HG02885 (cell line): ENCODE data around the gene ZNF814.
"Not testable (repeated sequence)": the region's sequence is repeated elsewhere in the genome, so short reads cannot be mapped to it uniquely, and the experiment has no call there.

Experiments
- ATAC-seq: cut with Tn5 transposase; IDR thresholded peaks from one replicate; pipeline ENCODE4 v1.9.1; 2021; ENCODE audit warnings: mild to moderate bottlenecking; ENCODE audit not compliant: unreplicated experiment, poor library complexity

The ZNF814 gene

GRCh38 chr19:57867868-57868492, 20.9 kb downstream of the ZNF814 start:
- no peak for ATAC-seq

GRCh38 chr19:57862351-57862750, 26.5 kb downstream of the ZNF814 start:
- not testable (repeated sequence) for ATAC-seq

DNA sequence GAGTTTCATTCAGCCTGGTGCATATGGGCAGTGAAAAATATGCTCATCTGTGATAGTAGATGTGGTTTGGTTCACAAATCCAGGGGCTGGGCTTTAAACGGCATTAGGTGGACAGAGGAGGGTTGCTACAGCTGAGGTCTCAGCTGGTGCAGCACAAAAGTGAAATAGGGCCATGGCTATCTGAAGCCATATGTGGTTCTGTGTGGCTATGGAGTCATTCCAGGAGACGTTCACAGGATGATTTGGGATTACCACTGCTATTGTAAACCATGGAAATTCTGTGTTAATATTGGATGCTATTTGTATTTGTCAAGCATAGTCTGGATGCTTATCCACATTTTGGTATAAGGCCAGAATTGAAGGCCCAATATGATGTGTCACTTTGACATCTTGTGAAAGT, 34.7 kb downstream of the ZNF814 start:
- not testable (repeated sequence) for ATAC-seq

DNA sequence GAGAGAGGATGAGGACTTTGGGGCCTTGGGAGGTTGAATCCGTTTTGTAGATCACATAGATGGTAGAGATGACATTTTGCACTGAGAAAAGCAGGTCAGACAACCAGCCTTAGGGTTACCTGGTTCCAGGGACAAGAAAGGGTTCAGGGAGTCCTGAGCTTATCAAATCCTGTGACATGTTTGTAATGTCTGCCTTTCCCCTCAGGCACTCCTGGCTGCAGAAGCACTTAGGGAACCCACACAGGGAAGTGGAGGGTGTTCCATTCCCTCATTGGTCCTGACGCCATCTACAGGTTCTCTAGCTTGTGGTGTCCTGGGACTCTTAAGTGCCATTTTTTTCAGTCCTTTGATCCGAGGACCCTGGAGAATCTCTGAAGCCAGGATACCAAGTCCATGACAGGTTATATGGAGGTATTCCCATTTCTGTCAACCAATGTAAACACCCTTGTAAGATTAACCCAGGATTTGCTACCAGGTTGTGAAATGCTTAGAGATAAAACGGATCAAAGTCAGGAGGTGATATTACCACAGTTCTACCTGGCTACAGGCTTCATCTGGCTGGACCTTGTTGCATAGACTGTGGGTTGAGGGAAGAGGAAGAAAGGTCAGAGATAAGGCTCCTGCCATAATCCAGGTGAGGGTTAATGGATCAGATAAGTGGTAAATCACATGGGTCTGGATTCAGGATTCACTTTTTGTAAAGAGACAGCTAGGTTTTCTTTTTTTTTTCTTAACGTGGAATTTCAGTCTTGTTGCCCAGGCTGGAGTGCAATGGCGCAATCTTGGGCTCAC, 36.8 kb downstream of the ZNF814 start:
- not testable (repeated sequence) for ATAC-seq

DNA sequence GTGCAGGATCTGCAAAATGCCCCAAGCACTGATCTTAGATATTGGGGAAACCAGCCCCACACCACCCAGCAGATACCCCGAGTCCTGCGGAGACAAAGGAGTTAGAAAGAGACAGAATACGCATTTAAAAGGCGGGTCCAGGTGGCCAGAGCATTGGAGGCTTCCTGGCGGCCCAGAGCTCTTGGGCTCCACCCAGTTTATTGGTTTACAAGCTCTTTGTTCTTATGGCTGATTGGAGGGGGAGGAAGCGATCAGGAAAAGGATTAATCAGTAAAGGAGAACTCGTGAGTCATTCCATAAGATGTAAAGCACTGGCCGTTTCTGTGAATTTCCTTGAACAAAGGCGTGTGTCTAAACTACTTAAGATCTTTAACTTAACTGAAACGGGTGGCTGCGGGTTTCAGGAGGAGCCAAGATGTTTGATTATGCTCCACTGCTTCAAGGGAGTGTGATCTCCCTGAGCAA, 38.3 kb downstream of the ZNF814 start:
- no peak for ATAC-seq

DNA sequence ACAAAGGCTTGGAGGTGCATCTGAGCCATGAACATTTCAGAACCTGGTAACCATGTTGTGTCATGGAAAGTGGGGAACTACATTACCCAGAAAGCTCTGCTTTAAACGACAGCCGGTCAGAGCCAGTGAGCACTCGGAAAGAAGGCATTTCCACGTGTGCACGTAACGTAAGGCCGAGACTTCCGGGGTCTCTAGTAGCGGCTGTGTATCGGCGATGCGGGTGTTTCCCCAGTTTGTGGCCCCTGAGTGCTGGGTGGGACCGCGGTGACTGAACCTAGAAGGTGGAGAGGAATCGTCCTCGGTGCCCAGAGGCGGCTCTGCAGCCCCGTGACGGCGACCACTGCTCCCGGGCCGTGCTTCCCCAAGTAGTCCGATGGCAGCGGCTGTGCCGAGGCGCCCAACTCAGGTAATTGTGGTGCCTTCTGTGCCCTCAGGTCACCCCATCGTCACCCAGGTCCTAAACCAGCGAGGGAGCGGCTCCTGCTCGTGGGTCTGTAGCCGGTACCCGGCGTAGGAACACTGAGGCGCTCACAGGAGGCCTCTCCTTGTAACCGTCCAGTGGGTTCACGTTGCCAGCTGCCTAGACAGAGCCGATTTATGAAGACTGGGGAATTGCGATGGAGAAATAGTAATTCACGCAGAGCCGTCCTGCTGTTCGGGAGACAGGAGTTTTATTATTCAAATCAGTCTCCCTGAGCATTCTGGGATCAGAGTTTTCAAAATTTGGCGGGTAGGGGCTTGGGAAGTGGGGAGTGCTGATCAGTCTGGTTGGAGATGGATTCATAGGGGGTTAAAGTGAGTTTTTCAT, 39.0 kb downstream of the ZNF814 start, which contains the start of gene ZNF587:
Gene ZNF587 (plus strand): TSS at position 194 of the 808 bp plus-strand sequence. CDS start 180 bp downstream, at position 374.
- peak; percentile 98 for ATAC-seq

DNA sequence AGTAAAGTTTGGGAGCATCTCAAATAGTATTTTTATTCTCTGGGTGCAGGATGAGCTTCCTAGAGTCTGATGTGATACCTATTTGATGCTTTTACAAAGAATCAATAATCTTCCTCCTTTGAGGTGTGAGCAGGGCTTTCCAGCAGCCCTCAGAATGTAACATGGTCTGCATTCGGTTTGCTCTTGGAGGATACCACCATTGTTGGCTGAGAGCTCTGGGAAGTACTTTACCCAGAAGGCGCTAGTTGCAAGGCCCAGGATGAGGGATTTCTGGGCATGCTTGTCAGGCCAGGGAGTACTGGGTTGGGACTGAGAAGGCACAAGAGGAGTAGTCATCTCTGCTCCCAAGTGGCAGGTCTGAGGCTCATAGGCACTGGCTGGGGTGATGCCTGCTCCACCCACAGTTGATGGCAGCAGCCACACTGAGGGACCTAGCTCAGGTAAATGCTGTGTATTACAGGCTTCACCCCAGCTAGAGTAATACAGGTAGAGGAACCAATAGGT, 39.6 kb downstream of the ZNF814 start:
- peak; percentile 33 for ATAC-seq

DNA sequence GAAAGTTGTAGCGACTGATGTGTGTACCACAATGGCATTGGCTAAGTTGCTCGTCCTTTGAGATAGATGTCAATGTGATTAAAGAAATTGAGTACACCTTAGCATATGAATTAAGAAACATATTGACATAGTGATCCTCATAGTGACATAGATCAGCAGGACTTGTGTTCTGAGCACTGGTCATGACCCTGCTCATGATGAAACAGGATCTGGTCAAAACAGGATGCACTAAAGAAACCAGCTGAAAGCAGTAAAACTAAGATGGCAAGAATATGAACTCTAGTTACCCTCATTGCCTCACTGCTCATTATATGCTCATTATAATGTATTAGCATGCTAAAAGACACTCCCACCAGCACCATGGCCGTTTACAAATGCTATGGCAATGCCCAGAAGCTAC, 41.7 kb downstream of the ZNF814 start:
- ATAC-seq: not testable (repeated sequence)

- ATAC-seq: no peak
Observed at GRCh38 chr19:57841122-57841763, 47.6 kb downstream of the ZNF814 start.

GRCh38 chr19:57838622-57839191, 50.1 kb downstream of the ZNF814 start:
- ATAC-seq: not testable (repeated sequence)

- not testable (repeated sequence) for ATAC-seq
Observed at GRCh38 chr19:57836991-57837390, 51.8 kb downstream of the ZNF814 start.

DNA sequence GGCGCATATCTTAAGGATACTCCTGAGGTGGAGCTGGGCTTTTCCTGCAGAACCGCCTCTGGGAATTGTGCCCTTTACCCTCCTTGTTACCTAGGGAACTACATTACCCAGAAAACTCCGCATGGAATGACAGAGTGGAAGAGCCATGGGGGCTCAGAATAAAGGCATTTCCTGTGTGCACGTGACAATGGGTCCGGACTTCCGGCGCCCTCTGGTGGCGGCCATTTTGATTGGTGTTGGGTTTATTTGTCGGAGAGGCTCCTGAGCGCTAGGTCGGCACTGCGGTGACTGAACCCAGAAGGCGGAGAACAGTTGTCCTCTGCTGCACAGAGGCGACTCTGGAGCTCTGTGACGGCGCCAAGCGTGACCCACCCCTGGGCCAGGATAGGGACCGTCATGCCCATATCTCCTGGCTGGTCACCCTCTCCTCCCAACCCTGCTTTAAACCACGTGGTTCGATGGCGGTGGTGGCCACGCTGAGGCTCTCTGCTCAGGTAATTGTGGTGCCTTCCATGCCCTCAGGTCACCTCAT, 58.7 kb downstream of the ZNF814 start, which contains the start of gene ZNF587B:
Gene ZNF587B (plus strand): TSS at position 229 of the 532 bp plus-strand sequence. CDS start 230 bp downstream, at position 459.
- no peak for ATAC-seq

GRCh38 chr19:57829316-57829715, 59.5 kb downstream of the ZNF814 start:
- no peak for ATAC-seq

DNA sequence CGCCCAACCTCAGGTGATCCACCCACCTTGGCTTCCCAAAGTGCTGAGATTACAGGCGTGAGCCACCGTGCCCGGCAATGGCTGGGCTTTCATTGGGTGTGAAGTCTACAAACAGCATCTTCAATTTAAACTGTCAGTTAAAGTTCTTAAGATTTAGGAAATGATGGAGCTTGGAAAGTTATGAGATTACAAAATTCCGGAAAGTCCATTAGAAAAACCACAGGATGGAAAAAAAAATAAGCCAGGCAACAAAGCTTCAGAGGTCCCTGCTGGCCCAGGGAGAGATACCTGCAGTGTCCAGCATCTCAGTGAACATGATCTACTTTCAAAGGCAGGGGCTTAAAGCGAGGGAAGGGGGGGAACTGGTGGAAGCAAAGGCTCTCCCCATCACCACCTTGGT, 63.3 kb downstream of the ZNF814 start:
- ATAC-seq: no peak

- ATAC-seq: not testable (repeated sequence)
Observed at GRCh38 chr19:57823608-57824007, 65.2 kb downstream of the ZNF814 start.

DNA sequence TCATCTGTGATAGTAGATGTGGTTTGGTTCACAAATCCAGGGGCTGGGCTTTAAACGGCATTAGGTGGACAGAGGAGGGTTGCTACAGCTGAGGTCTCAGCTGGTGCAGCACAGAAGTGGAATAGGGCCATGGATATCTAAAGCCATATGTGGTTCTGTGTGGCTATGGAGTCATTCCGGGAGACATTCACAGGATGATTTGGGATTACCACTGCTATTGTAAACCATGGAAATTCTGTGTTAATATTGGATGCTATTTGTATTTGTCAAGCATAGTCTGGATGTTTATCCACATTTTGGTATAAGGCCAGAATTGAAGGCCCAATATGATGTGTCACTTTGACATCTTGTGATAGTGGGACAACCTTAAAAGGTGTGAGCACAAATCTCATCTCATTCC, 65.7 kb downstream of the ZNF814 start:
- not testable (repeated sequence) for ATAC-seq

DNA sequence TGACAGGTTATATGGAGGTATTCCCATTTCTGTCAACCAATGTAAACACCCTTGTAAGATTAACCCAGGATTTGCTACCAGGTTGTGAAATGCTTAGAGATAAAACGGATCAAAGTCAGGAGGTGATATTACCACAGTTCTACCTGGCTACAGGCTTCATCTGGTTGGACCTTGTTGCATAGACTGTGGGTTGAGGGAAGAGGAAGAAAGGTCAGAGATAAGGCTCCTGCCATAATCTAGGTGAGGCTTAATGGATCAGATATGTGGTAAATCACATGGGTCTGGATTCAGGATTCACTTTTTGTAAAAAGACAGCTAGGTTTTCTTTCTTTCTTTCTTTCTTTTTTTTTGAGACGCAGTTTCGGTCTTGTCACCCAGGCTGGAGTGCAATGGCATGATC, 67.3 kb downstream of the ZNF814 start:
- ATAC-seq: not testable (repeated sequence)

GRCh38 chr19:57821095-57821494, 67.7 kb downstream of the ZNF814 start:
- not testable (repeated sequence) for ATAC-seq

DNA sequence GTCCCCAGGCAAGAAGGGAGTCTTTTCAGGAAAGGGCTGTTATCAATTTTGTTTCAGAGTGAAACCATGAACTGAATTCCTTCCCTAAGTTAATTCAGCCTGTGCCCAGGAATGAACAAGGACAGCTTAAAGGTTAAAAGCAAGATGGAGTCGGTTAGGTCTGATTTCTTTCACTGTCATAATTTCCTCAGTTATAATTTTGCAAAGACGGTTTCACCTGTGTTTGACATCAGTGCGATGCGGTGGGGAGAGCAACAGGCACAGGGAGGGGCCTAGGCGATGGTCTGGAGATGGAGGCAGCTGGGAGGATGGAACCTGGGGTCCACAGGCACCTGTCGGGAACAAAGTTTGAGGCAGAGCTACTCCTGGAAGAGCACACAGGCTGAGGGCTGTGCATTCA, 68.2 kb downstream of the ZNF814 start:
- ATAC-seq: no peak
